Heart left ventricle (tissue), 13 donors: ENCODE results near the gene INSIG2.

Experiments
- POLR2A ChIP-seq, 2 donors: fragments of 450-650 bp; IDR thresholded peaks; one replicate each; pipeline ENCODE4 v1.6.1; 2017; ENCODE audit warnings: antibody characterized with exemption in 2 of 2, mild to moderate bottlenecking in 2 of 2, moderate library complexity in 2 of 2
- TF ChIP-seq, protein P1 (sequence below), 12 donors: fragments of 200-600 bp; sonication (generic) in 4 of 12; IDR thresholded peaks; one replicate each; pipeline versions ENCODE4 v1.5.0 to v1.8.0; 2018 to 2022; ENCODE audit warnings: antibody characterized with exemption in 12 of 12, mild to moderate bottlenecking in 5 of 12
- donor health status: ischemic (EF 13 %, LVEDD 7.1; RV severe dilation, severe dysfunction).
- donor health status: DM: no; HTN: yes; CAD: no.
- donor health status: DM: no; HTN: no; CAD: no.
- donor health status: ischemic (EF 25% LVEDD 6.9; RV normal size, moderate dysfunction).
- donor health status: ischemic (EF 25% LVEDD 5.7; RV mildly dilated, moderate dysfunction).
- donor health status: ischemic (EF 35%, LVEDD 5.7; RV mildly dilated, moderate dysfunction).
- donor health status: nonischemic (EF 11% LVEDD 7.7; RV severe dilation, severe dysfunction).
- donor health status: DM: yes; HTN: yes; CAD: no.
- donor health status: PGD.
- donor health status: ischemic (EF 29% LVEDD 5.4; RV normal size, mild dysfunction).
- donor health status: nonischemic (EF 23%, LVEDD 6.1; RV moderate dilation, normal function).

GRCh38 chr2:118088051-118089024 lies at the start of gene INSIG2:
- TF ChIP-seq POLR2A (IDR thresholded peaks at IDR 0.05) = peak in 1 of 2 donors; percentile 60
- TF ChIP-seq, protein P1, sequence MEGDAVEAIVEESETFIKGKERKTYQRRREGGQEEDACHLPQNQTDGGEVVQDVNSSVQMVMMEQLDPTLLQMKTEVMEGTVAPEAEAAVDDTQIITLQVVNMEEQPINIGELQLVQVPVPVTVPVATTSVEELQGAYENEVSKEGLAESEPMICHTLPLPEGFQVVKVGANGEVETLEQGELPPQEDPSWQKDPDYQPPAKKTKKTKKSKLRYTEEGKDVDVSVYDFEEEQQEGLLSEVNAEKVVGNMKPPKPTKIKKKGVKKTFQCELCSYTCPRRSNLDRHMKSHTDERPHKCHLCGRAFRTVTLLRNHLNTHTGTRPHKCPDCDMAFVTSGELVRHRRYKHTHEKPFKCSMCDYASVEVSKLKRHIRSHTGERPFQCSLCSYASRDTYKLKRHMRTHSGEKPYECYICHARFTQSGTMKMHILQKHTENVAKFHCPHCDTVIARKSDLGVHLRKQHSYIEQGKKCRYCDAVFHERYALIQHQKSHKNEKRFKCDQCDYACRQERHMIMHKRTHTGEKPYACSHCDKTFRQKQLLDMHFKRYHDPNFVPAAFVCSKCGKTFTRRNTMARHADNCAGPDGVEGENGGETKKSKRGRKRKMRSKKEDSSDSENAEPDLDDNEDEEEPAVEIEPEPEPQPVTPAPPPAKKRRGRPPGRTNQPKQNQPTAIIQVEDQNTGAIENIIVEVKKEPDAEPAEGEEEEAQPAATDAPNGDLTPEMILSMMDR (IDR thresholded peaks at IDR 0.05) = peak in 1 of 12 donors; percentile 20
